ENCODE data around the gene FAM120A.

The FAM120A gene

GRCh38 chr9:93580654-93581380 lies 129.3 kb downstream of the FAM120A start:
- DNase-seq: no peak

- no peak for DNase-seq
Measured at GRCh38 chr9:93582115-93582514, 130.6 kb downstream of the FAM120A start.

GRCh38 chr9:93582550-93582949 lies 131.1 kb downstream of the FAM120A start:
- no peak for DNase-seq

- DNase-seq: no peak
Measured at GRCh38 chr9:93585259-93585658, 133.8 kb downstream of the FAM120A start.

GRCh38 chr9:93585695-93586094 lies 134.2 kb downstream of the FAM120A start:
- no peak for DNase-seq

GRCh38 chr9:93586290-93587057 lies 135.0 kb downstream of the FAM120A start:
- no peak for DNase-seq

GRCh38 chr9:93587284-93587650 lies 135.8 kb downstream of the FAM120A start:
- no peak for DNase-seq

GRCh38 chr9:93587651-93588347 lies 136.3 kb downstream of the FAM120A start:
- no peak for DNase-seq

GRCh38 chr9:93588641-93589609 lies 137.4 kb downstream of the FAM120A start:
- DNase-seq: no peak

GRCh38 chr9:93589688-93590087 lies 138.2 kb downstream of the FAM120A start:
- no peak for DNase-seq

GRCh38 chr9:93590609-93591234 lies 139.2 kb downstream of the FAM120A start:
- DNase-seq: no peak

GRCh38 chr9:93591301-93592007 lies 140.0 kb downstream of the FAM120A start:
- DNase-seq: no peak

GRCh38 chr9:93592008-93592642 lies 140.6 kb downstream of the FAM120A start:
- no peak for DNase-seq

- no peak for DNase-seq
Measured at GRCh38 chr9:93592643-93593021, 141.1 kb downstream of the FAM120A start.

GRCh38 chr9:93593144-93593658 lies 141.7 kb downstream of the FAM120A start:
- no peak for DNase-seq

- no peak for DNase-seq
Measured at GRCh38 chr9:93594041-93594756, 142.7 kb downstream of the FAM120A start.

GRCh38 chr9:93595461-93595860 lies 144.0 kb downstream of the FAM120A start:
- no peak for DNase-seq

GRCh38 chr9:93595861-93596365 lies 144.4 kb downstream of the FAM120A start:
- DNase-seq: no peak

GRCh38 chr9:93596399-93596798 lies 144.9 kb downstream of the FAM120A start:
- DNase-seq: no peak
